C1 segment of cervical spinal cord (tissue), 14 donors: ENCODE data around the gene HECW1.

Experiments
- DNase-seq, 14 donors: peaks; one replicate each; lab custom pipeline; 2025; lab: John Stamatoyannopoulos, UW

The HECW1 gene

DNA sequence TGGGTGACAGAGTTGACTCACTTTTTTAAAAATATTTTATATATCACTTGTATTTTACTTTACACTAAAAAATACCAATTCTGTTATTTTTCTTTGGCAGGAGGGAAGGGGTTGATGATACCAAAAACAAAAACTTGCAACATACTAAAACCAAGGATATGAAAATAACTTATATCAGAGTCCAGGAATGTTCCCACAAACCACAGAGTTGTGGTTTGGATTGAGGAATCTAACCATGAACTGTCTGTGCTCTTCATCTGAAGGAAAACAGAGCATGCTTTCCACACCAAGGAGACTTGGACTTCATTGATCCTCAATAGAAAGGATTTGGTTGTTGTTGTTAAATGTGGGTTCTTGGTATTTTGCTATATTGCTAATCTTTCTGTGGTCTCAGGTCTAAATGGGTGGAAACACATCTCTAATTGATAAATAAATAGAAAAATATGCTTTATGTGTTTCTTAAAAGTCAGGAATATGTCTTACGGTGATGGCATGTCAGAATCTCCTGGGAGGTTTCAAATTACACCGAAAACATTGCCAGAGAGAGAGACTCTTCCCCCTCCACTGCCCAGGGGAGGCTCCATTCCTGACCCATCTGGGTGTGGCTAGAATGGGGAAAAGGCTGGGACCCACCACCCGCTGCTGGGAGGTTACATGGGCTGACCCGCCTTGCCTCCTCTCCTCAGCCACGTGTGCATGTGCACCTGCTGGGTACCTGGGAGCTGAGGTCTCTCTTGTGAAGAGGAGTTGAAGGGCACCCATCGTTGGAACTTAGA lies 423.6 kb downstream of the HECW1 start:
- DNase-seq: no peak

DNA sequence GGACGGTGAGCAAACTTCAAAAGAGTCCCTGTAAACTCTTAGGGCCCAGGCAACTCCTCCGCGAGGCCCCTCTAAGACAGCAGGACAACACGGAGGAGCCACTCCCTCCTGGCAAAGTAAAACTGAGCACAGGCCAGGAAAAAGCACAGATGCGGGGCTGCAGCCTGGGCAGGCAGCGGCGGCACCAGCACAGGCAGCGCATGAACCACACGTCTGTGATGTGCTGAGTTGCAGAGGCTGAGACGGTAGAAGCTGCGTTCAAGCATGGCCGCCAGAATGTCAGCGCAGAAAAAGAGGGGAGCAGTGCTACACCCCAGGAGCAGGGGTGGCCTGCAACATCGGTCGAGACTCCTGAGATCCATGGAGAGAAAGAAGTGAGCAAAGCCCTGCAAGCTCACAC lies 424.3 kb downstream of the HECW1 start:
- DNase-seq: no peak

DNA sequence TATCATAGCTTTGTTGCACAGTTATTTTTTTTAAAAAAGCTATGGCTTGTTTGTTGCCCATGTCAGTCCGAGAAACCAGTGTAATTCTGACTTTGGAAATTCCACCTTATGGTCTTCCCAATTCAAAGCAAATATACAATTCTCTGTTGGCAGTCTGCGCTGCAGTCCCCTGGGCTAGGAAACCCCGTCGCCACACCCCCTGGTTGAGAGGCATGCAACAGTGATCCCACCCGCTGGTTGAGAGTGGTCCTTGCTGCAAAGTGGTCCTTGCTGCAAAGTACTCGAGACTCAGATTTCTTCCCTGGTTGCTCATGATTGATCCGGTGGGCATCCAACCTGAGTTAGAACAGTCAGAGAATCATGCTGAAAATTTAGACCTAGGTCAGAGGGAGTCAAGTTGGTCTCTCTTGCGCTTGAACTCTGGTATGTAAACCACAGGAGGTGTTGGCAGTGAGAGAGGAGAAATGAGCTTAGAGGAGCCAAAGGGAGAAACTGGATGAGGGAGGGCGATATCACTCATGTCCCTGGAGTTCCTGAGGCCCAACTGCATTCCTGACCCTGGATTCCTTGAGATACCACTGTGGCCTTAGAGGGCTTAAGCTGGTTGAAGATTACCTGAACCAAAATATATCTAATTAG lies 425.4 kb downstream of the HECW1 start:
- no peak for DNase-seq

DNA sequence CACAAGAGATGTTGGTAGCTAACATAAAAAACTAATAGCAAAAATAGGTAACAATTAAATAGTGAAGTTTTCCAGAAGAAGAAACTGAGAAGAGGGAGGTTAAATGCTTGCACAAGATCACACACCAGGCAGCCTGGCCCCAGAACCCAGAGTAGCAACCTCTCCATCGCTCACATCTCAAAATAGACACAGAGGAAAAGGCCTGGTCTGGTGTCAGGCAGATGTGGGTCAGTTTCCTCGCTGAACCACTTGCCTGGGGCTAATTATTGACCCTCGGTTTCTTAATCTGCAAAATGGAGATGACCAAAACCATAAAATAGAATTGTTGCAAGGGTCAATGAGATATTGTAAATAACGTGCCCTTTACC lies 425.9 kb downstream of the HECW1 start:
- no peak for DNase-seq

DNA sequence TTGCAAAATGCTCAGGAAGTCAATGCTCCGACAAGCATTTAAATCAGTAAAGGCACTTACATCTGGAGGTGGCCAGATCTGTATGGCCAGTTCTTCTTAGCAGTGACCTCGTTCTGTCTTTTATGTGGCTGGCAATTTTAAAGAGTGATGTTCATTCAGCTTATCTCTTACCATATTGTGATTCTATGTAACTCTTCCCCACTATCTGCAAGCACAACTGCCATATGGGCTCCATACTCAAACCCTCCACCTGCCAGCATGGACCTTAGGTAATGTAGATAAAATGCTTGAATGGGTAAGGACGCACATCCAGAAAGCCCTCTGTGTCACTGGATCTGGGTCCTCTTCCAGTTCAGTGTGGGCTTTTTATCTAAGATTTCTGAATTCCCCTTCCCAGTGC lies 428.0 kb downstream of the HECW1 start:
- no peak for DNase-seq

DNA sequence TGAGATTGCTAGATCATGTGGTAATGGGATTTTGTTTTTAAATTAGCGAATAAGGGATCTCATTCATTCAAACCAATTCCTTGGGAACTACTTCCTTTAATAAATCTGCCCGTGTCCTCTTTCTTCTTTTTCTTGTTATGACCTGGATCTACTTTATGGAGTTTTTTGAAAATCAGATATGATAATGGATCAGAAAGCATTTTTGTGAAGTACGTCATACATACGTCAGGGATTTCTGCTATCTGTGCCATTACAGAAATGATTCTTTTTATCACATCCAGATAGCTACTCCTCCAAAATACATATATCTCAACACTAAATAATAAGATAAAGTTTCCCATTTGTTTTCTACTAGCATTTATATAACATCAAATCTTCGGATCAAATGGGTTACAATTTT lies 430.3 kb downstream of the HECW1 start:
- DNase-seq: no peak

DNA sequence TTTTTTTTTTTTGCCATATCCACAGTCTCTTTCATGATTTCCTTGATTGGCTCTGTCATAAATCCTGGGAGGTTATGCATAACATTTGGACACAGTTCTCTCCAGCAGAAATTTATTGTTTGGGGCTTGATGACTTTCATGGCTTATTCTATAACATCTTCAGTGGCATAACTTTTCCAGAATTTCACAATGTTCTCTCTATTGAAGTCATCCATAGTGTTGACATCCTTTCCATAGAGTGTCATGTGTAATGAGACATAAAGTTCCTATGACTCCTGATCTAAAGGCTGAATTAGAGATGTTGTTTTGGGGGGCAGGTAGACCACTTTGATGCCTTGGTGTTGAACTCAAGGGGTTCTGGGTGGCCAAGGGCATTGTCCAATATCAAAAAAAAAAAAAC lies 433.8 kb downstream of the HECW1 start:
- DNase-seq: no peak

DNA sequence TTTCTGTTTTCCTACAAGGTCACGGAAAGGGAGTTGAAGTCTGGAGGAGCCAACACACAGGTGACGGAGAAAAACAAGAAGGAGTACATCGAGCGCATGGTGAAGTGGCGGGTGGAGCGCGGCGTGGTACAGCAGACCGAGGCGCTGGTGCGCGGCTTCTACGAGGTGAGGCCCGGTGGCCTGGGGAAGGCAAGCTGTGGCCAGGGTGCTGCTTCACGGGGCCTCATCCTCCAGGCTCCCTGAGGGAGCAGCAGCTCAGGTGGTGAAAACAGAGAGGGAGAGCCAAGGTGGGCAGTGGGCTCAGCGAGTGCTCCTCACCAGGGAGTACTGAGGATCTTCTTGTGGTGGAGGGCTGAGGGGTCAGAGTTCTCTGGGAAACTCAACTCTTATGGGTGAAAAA lies 438.0 kb downstream of the HECW1 start:
- DNase-seq: no peak

DNA sequence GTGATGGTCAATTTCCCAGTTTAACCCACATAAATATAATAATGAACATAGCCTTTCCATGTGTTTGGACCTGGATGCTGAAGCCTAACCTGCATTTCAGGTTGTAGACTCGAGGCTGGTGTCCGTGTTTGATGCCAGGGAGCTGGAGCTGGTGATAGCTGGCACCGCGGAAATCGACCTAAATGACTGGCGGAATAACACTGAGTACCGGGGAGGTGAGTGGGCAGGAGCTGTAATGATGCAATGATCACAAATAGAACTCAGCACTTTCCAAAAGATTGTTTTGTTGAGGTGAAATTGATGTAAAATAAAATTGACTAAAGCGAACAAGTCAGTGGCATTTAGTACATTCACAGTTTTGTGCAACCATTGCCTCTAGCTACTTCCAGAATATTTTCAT lies 439.7 kb downstream of the HECW1 start:
- no peak for DNase-seq

DNA sequence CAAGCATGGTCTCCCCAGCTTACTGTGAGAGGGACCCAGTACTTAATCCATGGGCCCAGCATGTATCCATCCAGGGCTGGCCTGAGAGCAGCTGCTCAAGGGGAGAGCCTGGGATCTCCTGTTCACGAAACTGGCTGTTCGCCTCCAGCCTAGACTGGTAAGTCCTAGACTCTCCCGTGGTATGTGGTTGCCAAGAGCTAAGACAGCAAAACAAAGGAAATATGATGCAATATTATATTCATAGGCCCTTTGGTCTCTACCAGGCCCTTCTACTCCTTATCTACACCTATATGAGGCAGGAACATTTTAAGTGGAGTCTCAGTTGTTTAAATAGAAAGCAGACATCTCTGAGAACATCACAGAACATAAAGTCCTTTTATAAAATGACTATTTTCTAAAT lies 441.6 kb downstream of the HECW1 start:
- no peak for DNase-seq

DNA sequence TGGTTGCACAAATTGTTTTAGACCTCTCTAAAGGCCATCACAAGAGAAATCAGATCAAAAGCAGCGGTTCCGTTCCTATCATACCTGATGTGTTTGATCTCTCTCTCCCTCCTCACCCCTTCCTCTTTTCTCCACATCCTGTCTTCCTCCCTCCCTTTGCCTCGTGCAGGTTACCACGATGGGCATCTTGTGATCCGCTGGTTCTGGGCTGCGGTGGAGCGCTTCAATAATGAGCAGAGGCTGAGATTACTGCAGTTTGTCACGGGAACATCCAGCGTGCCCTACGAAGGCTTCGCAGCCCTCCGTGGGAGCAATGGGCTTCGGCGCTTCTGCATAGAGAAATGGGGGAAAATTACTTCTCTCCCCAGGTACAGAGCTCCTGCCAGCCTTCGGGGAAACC lies 442.0 kb downstream of the HECW1 start:
- DNase-seq: no peak

DNA sequence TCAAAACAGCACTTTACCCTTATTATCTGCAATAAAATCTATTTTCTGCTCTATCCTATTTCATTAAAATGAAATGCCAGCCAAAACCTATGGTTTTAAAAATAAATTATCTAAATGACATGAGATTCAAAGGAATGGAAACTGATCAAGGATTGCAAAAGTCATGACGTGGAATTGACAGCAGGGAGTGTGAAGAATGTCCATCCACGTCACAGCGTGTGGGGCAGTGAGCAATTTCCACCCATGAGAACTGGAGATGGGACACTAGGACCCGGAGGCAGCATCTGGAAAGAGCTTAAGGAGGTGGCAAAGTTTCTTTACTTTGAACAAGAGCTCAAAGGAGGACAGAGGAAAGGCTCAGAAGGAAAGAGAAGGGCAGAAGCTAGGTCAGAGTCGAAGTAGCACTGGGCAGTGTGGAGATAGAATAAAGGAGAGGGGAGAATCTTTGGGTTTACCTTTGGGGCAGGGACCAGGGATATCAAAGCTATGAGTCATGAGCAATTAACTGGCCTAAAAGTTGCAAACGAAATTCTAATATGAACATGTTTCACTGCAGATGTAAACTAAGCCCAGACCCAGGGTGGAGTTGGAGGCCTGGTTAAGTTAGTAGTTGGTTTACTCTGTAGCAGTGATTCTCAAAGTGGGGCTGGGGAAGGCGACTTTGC lies 445.5 kb downstream of the HECW1 start:
- DNase-seq: no peak

DNA sequence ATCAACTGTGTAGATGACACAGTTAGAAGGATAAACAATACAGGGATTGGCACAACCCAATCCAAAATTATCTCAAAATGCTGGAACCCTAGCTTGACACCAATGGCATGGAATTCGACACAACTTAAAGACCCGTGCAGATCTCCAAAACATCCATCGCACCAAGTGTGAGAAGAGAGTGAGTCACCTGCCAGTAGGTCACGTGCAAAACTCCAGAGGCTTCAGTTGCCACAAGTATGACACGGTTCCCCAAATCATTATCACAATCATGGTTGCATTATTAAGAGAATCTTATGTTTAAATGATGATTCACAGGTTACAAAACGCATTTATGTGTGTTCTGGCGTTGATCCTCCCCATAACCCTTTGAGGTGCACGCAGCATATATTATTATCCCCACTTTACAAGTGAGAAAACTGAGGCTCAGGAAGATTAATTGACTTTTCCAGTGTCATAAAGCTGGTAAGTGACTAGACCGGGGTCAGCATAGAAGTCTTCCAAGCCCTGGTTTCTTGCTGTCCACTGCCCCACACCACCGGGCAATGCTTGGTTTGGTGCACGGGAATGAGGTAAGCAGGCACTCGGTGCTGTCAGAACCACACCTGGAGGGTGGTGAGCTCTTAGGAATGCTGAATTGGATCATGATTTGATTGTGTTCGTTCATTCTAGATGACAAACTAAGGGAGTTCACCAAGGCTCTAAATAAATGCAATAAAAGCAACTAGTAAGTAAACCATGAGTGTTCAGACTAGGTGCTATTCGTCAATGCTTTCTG lies 446.9 kb downstream of the HECW1 start:
- no peak for DNase-seq

DNA sequence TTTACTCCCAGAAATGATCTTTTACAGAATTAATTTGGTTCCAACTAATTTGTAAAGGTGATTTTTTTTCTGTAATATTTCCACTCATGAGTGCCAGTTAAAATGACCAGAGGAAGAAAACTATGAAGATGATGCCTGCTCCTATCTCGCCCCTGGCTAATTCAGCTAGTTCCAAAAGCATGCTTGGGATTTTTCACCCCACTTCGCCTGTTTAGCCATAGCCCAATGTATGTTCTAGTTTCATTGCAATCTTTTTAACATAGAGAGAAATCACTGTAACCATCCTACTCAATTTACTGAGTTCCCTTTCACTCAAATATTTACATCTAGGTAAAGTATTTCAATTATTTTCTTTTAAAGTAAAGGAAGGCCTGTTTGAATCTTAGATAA lies 447.5 kb downstream of the HECW1 start:
- no peak for DNase-seq

DNA sequence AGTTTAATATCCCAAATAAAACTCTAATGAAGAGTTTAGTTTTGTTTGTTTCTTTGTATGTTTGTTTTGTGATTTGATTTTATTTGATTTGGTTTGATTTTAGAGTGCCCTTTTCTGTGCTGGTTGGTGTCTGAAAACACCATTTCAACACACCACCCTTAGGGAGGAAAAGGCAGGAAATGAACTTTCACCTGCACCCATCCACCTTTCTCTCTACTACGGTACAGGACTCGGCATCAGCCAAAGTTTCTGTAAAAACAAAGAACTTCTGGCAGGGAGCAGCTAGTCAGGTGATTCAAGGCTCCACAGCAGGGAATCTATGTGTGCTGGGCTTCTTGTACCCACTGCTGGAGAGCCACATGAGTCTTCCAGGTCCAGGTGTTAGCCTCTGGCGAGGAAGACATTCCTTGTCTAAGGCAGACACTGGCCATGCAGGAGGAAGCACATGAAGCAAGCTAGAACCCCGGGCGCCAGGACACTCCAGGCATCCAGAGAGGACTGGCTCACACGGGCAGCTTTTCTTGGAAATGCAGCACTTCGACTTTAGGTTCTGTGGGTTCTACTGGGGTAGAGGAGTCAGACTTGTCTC lies 448.4 kb downstream of the HECW1 start:
- no peak for DNase-seq

DNA sequence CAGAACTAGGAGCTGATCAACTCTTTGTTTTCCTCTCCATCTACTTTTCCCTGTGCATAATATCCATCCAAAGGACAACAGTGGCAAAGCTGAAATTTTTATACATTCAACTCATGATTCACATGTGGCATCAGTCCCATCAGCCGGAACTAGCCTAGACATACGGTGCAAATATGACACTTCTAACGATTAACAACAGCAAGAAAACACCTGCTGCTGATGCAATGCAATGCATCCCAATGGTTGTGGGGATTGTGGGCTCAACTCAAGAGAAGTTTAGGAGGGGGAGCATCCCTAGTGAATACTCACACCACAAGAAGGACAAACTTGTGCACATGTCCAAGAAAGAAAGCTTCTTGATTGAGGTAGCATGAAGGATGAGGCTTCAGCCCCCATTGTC lies 449.9 kb downstream of the HECW1 start:
- no peak for DNase-seq

DNA sequence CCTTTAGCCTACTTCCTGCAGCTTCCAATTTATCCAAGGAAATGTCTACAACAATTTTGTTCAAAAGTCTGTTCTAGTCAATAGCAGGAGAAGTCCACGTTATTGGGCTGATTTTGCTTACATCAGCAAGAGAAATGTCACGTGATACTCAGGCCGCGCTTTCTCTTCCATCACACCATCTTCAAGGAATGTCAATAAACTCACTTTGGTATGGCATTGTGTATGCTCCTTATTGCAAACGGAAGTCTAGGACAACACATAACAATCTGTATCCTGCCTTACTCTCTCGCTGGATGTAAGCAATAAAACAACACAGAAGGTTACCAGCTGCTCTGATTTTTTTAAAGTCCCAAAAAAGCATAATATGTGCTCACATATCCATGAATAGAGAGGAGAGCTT lies 453.3 kb downstream of the HECW1 start:
- no peak for DNase-seq

DNA sequence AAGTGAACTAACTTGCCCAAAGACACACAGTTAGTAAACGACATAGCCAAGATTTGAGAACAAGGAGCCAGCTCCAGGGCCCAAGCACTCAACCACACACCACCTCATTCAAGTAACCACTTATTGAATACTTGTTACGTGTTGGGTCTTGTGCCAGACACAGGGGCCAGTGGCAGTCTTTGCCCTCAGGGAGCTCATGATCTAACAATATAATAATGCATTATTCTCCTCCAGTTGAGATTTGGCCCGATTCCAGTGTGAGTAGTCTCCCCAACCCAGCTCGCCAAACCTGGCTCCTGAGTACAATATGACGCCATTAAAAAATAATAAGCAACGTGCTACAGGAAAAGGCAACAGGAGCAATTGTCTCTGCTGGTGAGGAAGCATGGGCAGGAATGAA lies 456.1 kb downstream of the HECW1 start:
- no peak for DNase-seq

DNA sequence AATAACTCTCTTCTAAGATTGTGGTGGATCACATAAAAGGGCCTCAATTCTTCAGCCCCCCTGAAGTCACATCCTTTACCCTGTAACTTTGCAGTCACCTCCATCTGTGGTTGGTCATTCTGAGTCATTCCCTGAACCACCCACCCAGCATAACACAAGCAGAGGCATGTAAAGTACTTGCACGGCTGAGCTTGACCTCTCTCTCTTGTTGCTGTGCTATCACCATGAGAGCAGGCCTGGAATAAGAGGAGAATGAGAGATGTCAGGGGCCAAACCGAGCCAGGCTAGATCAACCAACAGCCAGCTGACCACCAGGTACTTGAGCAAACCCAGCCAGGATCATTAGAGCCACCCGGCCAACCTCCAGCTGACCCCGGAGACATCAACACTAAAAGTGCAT lies 457.0 kb downstream of the HECW1 start:
- DNase-seq: no peak

DNA sequence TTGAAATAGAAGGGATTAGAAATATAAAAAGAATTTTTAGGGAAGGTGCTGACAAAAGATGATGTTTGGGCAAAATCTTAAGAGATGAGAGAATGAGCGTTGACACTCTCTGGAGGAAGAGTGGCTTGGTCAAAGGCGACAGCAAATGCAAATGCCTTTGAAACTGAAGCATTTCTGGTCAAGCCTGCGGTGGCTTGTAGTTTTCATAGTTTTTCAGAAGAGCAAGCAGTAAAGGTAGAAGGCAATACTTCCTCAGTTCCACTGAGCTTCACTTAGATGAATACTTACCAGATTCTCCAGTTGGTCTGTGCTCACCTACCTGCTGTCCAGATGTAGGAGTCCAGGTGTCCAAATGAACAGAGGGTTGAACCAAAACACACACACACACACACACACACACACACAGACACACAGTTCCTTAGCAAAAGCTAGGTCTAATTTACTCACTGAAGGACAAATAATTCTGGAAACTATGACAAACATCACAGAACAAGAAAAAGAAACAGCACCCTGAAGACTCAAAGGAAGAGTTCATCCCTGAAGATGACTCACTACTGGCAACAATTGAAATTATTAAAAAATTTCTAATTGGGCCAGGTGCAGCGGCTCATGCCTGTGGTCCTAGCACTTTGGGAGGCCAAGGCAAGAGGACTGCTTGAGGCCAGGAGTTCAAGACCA lies 458.4 kb downstream of the HECW1 start:
- DNase-seq: no peak

DNA sequence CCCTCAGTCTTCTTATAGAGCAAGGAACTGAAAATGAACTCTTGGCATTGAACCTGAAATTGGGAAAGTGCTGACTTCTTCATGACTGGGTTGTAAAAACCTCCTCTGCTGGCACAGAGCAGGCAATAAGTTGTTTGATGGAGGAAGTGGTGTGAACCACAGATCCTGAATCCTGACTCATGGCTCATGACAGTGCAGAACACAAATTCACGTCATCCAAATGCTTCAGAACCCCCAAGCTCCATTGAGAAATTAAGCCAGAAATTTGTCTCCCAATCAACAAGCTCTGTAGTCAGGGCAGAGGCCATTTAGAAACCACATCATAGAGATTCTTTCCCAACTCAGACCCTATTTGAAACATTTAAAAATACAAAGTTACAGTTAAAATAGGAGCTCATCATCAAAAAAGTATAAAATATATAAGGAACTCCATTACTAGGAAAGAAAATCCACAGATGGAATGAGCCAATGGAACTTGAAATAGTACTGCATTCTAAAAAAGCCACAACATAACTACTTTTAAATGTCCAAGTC lies 460.1 kb downstream of the HECW1 start:
- DNase-seq: peak in 7 of 14 donors; percentile 1 to 30 (median 10)
